Measurements from ENCODE around the gene SLC39A11. TPM values are rescaled to one million over a fixed set of nuclear protein-coding genes. Genes with fewer than 3 reads are reported as not detected.
"Not testable (repeated sequence)": the region's sequence is repeated elsewhere in the genome, so short reads cannot be mapped to it uniquely, and the experiment has no call there.

The SLC39A11 gene
- total RNA-seq, 1 experiment from 2014 or later, result 7.6 TPM

DNA sequence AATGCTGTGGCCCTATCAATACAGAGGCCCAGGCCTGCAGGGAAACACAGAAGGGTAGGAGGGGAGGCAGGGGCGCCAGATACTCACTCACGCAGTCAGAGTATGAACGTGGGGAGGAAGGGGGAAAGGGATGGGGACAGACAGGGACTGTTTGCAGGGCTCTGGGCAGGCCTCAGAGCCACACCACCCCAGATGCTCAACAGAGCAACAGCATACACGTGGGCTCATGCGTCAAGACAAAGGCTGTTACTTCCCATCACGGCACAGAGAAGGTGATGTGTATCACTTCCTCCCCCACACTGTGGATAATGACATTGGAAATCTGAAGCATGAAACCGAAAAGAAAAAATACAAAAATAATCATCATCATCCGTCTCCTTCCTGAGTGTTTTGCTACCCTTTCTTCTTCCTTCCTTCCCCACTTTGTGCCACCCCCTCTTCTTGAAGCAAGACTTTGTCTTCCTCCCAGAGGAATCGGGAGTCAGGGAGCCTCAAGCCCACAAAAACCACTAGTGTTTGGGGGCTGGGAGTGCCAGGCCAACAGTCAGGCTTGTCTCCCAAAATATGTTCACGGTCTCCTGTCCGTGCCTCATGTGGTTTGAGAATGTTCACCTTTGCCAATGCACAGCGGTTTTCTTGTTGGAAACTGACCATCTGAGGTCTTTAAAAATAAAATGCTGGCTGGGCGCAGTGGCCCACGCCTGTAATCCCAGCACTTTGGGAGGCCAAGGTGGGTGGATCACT lies 20.1 kb downstream of the SLC39A11 start:
- DNase-seq (ENCODE audit: low read depth), result no peak

DNA sequence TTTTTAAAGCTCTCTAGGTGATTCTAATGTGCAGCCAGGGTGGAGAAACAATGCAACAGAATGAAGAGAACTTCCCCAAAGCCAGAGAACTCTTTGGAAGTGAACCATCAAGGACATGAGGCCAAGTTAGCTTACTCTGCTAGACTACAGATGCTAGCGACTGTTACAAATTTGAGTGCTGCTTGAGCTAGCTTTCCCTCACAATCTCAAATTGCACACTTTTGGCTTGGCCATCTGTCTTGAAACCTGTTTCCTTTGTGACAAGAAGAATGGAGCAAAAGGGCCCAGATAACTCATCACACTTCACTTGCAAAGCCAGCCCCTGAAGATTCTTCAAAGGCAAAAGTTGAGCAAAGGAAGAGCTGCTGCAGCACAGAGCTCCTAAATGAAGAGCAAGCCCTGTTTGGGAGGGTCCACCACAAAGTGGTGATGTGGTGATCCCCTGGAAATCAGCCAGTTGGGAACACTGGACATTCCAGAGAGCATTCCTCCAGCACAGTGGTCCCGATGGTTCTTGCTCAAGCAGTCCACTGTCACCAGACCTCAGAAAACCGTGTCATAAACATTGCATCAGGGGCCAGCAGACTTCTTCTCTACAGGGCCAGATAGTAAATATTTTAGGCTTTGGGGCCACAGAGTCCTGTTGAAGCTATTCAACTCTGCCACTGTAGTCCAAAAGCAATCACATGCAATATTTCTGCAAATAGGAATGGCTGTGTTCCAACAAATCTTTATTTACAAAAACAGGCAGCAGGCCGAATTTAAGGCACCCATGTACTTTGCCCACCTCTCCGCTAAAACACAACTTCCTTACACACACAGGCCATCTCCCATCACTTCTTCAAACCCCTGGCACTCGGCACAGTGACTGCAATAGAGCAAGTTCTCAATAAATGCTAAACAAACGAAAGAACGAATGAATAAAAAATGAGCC lies 21.2 kb downstream of the SLC39A11 start:
- DNase-seq (ENCODE audit: low read depth), result no peak

DNA sequence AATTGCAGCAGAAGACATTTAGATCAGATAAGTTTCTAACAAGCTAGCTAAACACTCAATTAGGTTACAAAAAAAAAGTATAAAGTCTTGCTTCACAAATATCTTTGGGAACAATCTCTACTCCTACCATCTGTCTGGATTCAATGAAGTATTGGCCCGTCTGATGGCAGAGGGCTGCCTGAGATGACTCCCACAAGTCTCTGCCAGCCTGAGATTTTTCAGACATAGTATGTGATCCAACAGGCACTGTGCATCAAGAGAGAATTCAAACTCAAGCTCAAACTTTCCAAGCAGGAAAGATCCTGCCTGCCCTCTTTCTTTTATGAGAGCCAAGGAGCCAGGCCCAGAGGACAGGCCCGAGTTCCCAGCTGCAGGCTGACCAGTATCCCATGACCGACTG lies 22.6 kb downstream of the SLC39A11 start:
- DNase-seq (ENCODE audit: low read depth), result no peak

DNA sequence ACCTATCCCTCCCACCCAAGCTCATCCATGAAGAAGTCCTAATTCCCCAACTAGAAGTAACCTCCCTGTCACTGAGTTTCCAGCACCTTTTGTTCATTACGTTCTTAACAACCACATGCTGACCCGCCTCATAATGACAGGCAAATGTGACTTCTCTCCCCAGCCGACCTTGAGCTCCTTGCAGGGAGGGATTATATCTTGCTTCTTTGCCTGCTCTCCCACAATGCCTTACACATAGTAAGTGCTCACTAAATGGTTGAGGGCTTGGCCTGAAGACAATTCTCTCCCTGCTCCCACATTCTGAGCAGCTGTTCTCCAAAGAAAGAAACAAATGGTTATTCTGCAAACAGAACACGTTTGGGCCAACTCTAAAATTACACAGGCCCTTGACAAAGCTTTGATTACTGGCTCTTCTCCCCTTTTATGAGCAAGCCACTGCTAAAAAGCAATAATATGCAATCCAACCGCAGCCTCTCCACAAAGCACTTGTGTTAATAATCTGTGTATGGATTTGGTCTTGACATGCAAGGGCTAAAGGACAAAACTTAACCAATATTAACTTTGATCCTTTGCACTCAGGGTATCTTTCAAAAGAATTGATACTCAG lies 23.2 kb downstream of the SLC39A11 start:
- DNase-seq (ENCODE audit: low read depth), result no peak

DNA sequence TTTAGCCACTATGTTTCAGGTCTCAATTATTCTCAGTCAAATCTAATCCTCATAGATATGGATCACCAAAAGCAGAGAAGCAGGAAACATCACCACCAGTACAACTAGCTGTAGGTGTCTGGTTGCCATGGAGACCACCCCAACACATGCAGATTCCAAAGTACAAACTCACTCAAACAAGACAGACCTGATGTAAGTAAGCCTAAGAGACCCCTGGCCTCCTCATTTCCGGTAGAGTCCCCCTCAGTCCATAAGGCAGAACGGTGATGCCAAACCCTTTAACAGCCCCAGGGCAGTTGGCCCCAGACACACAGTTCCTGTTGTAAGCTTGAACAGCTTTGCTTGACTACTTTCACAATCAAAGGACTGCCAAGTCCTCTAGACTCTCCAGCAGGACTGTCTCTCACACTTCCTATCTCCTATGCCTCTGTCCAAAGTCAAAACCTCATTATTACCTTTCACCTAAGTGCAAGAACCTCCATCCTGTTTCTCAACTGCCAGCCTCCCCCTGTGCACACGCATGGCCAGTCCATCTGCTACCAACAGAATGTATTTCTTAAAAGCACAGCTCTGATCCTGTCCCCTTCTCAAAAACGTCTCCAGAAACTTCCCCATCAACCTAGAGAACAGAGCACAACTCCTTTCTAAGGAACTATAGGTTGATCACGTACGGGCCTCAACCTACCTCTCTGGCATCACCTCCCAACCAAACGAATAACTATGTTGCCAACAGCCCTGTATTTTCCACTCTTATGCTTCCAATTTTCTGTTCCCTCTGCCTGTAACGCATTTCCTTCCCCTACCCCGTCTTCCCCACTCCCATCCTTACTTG lies 23.9 kb downstream of the SLC39A11 start:
- peak; percentile 85 for DNase-seq (ENCODE audit: low read depth)

DNA sequence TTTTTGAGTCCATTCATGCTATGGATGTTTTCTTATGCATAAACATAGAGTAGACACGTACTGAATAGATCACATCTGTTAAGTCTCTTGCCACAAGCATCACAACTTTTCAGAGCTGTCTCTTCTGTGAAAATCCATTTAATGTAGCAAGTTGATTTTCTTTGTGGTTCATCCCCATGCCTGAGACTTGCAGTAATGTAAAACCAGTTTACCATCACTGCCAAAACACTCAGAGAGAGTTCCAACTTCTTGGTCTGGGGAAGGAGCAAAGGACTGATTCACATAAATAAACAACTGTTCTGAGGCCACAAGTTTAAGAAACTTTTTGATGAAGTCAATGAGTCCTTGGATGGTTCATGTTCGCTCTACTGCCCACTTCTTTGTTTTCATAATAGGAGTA lies 24.8 kb downstream of the SLC39A11 start:
- DNase-seq (ENCODE audit: low read depth), result not testable (repeated sequence)

DNA sequence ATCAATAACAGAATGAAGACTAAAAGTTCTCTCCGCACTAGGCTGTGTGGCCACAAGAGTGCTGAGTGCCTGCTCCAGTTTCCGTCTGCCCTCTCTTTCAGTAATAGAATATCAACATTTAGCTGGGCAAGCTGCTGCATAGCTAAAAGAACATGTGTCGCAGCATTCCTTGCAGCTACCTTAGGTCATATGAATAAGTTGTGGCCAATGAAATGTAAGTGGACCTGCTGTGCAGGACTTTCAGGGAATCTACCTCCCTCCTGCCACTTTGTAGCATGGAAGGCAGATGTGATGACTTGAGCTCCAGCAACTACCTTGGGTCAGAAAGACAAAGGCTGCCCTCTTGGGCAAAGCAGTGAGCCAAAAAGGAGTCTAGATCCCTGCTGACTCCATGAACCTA lies 25.4 kb downstream of the SLC39A11 start:
- no peak for DNase-seq (ENCODE audit: low read depth)

DNA sequence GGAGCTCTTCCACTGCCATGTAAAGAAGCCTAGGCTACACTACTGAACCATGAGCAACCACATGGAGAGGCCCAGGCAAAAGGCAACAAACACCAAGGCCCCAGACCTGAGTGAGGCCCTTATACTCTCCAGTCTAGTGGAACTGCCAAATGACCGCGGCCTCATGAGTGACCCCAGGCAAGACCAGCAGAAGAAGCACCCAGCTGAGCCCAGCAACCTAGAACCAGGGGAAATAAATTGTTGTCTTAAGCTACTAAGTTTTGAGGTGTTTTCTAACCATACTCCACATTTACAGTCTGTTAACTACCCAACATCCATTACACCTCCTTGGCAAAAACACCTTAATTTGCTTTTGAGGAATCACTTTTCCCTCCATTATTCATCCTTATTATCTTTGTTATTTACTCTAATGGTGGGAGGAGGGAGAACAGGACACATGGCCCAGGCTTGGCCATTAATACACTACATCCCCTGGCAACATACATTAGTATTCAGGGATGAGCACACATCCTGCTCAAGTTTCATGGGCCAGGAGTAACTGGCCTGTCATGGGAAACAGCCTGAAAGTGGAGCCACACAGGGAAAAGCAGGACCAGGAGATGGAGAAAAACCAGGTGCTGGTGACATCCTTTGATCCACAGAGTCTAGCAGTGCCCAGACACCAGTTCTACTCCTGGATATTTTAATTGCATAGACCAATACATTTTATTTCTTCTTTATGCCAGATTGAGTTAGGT lies 26.2 kb downstream of the SLC39A11 start:
- no peak for DNase-seq (ENCODE audit: low read depth)

DNA sequence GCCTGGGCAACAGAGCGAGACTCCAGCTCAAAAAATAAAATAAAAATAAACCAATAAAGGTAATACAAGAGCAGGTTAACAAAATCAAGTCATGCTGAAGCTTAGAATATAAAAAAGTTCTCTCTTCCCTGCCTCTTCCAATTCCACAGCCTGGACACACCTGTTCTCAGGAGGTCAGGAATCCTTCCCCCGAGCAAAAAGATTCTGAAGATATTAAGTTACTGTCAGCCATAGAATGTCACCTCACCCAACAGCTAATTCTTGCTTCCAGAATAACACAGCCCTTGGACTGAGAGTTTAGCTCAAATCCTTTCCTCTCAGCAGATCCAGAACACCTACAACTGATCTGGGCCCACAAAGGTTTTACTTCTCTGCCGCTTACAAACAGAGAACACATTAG lies 27.1 kb downstream of the SLC39A11 start:
- DNase-seq (ENCODE audit: low read depth), result no peak

DNA sequence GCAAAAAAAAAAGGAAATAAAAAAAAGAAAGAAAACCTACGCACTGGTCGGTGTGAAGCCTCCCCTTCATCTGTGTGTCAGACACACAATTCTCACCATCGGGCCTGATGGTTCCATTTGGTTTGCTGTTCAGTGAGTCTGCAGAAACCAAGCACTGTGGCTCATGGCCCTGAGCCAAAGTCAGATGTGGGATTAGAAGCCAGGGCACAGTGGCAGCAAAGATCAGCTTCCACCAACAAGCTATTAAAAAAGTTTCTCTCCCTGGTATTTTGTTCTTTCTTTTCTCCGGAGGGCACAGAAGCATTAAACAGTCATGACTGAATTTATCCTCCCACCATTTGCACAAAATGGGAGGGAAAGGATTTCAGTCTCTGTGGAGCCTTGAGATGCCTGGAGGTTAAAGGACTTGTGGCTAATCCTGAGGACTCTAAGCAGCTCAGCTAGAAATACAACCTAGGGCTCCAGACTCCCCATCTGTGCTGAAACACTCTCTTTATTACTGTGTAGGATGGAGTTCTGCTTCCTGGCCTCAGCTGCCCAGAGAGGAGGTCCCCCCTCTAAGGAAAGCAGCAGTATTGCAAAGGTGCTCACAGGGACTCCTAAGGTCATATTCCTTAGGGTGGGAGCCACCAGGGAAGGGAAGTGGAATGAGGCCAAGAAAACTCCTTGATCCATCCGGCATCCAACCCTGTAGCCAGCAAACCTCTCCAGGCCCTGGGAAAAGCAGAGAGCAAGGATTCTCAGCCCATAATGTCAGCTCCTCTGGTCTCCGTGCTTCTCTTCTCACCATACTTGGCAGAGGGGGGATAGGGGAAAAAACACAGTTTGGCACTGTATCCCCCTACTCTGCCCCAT lies 28.2 kb downstream of the SLC39A11 start:
- no peak for DNase-seq (ENCODE audit: low read depth)

DNA sequence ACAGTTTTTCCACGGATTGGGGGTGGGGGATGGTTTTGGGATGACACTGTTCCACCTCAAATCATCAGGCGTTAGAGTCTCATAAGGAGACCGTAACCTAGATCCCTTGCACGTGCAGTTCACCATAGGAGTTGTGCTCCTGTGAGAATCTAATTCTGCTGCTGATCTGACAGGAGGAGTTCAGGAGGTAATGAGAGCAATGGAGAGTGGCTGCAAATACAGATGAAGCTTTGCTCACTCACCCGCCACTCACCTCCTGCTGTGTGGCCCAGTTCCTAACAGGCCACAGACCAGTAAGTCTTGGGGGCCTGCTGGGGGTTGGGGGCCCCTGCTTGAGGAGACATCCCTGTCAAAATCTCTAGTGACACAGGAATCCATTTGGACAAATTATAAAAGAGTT lies 29.8 kb downstream of the SLC39A11 start:
- no peak for DNase-seq (ENCODE audit: low read depth)

DNA sequence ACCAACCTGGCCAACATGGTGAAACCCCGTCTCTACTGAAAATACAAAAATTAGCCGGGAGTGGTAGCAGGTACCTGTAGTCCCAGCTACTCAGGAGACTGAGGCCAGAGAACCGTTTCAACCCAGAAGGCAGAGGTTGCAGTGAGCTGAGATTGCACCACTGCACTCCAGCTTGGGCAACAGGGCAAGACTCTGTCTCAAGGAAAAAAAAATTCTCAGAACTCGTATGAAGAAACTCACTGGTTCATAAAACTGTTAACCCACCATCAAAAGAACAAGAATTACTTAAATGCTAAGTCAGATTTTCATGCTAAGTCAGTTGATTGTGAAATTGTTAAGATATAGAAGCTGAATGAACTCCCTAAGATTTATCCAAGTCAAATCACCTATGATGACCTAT lies 31.3 kb downstream of the SLC39A11 start:
- no peak for DNase-seq (ENCODE audit: low read depth)

DNA sequence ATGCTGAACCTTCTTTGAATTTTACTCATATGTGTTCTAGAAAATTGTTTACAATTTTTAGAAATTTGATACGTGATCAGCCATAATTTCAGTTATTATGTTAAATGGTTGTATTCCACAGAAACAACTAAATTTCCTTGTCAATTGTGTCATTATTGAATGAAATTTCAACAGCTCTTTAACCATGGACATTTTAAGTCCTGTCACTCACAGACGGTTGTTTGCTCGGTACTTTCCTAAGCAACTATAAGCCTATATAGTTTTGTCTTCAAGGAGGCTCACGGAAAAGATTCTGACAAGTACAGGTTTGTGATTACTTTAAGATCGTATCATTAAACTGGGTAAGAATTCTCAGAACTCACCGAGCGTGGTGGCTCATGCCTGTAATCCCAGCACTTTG lies 31.8 kb downstream of the SLC39A11 start:
- DNase-seq (ENCODE audit: low read depth), result no peak

DNA sequence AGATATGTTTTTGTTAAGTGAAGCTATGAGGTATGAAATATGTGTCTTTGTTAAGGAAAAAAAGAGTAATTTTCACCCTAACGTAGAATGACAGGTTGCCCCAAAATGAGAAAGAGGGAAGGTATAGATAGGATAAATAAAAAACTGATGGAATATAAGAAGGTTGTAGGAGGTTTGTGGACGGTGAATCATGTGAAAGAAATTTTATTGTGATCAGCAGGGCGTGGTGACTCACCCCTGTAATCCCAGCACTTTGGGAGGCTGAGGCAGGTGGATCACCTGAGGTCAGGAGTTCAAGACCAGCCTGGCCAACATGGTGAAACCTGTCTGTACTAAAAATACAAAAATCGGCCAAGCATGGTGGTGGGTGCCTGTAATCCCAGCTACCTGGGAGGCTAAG lies 32.8 kb downstream of the SLC39A11 start:
- DNase-seq (ENCODE audit: low read depth), result peak; percentile 71

DNA sequence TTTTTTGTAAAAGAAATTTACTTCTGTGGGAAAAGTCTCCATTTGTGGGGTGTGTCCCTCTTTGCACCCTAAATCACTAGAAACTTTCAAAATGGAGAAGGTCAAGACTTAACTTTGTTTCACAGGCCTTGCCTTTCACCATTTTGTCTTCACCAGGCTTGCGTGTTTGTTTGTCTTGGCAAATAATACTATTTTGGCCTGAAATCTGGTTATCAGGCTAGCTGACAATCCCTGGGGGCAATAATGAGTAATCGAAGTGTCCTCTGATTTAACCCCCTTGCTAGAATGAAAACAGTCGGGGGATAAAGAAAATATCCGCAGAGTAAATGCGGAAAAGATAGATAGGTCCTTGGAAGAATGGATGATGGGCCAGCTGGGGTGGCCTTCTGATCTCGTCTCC lies 34.5 kb downstream of the SLC39A11 start:
- no peak for DNase-seq (ENCODE audit: low read depth)

DNA sequence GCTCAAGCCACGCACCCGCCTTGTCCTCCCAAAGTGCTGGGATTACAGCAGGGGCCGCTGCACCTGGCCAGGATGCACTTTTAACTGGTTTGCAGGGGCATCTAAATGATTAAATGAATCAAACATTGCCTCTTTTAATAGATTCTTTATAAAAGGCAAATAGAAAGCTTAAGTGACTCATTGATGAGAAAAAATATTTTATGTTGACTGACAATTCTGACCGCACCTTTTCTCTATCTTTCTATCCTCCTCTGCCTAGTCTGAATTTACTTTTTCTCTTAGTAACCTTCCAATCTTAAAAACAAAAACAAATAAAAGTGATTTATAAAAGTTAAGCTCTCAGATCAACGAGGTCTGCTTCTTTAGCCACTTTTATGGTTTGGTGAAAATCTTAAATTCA lies 35.3 kb downstream of the SLC39A11 start:
- DNase-seq (ENCODE audit: low read depth), result no peak

DNA sequence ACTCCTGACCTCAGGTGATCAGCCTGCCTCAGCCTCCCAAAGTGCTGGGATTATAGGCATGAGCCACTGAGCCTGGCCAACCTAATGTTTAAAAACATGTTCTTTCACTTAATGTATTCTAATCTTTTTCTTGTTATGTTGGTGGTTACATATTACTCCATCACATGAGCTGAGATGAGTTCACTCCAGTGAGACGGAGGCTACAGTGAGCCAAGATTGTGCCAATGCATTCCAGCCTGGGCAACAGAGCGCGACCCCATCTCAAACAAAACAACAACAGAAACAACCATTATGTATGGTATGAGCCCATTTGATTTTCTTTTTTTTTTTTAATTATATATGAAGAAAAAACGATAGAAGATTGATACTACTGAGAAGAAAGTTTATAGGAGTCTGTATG lies 39.6 kb downstream of the SLC39A11 start:
- DNase-seq (ENCODE audit: low read depth), result no peak

DNA sequence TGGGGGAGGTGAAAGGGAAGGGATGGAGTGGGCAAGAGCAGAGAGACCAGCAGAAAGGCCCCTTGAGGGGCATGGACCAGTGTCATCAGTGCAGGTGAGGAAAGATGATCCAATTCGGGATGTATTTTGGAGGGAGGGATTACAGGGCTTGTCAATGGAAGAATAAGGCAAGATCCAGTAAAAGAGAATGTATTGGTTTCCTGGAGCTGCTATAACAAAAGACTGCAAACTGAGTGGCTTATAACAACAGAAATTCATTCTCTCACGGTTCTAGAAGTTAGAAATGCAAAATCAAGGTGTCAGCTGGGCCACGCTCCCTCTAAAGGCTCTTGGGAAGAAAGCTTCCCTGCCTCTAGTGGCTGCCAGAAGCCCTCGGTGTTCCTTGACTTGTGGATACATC lies 41.7 kb downstream of the SLC39A11 start:
- DNase-seq (ENCODE audit: low read depth), result no peak

DNA sequence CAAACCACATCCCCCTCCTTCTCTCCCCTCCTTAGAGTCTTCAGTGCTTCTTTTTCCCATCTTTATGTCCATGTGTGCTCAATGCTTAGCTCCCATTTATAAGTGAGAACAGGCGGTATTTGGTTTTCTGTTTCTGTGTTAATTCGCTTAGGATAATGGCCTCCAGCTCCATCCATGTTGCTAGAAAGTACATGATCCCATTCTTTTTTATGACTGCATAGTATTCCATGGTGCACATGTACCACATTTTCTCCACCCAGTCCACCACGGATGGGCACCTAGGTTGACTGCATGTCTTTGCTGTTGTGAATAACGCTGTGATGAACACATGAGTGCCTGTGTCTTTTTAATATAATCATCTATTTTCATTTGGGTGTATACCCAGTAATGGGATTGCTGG lies 44.3 kb downstream of the SLC39A11 start:
- DNase-seq (ENCODE audit: low read depth), result no peak

DNA sequence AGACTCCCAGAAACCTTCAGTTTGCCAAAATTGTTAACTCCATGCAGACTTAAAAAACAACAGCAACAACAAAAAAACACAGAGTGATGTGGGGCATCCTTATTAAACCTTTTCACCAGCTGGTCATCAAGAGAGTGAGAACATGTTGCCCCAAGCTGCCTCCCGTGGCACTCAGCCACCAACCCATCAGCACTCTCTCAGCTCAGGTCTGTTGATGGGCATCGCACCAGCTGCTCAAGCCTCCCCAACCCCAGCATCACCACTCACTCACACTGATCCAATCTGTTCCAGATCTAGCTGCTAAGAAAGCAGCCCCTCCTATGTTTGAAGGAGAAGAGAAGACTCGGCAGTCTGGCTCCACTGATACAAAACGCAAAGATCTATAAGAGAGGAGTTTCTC lies 46.8 kb downstream of the SLC39A11 start:
- no peak for DNase-seq (ENCODE audit: low read depth)
